HG03558 (cell line): ENCODE data around the gene PUM1.

ENCODE experiments used
- ATAC-seq: cut with Tn5 transposase; IDR thresholded peaks from one replicate; pipeline ENCODE4 v1.9.1; 2021; ENCODE audit warnings: moderate number of reproducible peaks; ENCODE audit not compliant: unreplicated experiment; ENCODE audit errors: extremely low read depth

PUM1 gene

GRCh38 chr1:31031330-31032143 lies 34.0 kb downstream of the PUM1 start:
- ATAC-seq: no peak

GRCh38 chr1:31029026-31029425 lies 36.5 kb downstream of the PUM1 start:
- ATAC-seq: no peak

GRCh38 chr1:31027693-31028526 lies 37.6 kb downstream of the PUM1 start:
- ATAC-seq: no peak

GRCh38 chr1:31022259-31022658 lies 43.3 kb downstream of the PUM1 start:
- no peak for ATAC-seq

GRCh38 chr1:31020007-31020790 lies 45.3 kb downstream of the PUM1 start:
- no peak for ATAC-seq

GRCh38 chr1:31019401-31019800 lies 46.1 kb downstream of the PUM1 start:
- ATAC-seq: no peak

GRCh38 chr1:31016868-31017267 lies 48.6 kb downstream of the PUM1 start:
- no peak for ATAC-seq

- ATAC-seq: no peak
Observed at GRCh38 chr1:31013187-31013864, 52.2 kb downstream of the PUM1 start.

GRCh38 chr1:31012210-31012924 lies 53.1 kb downstream of the PUM1 start:
- ATAC-seq: no peak

GRCh38 chr1:31011719-31012118 lies 53.8 kb downstream of the PUM1 start:
- ATAC-seq: no peak

GRCh38 chr1:31010086-31010989 lies 55.2 kb downstream of the PUM1 start:
- no peak for ATAC-seq

GRCh38 chr1:31007462-31007991 lies 58.0 kb downstream of the PUM1 start:
- ATAC-seq: no peak

GRCh38 chr1:31006747-31007146 lies 58.8 kb downstream of the PUM1 start:
- no peak for ATAC-seq

- no peak for ATAC-seq
Observed at GRCh38 chr1:31005617-31006166, 59.8 kb downstream of the PUM1 start.

GRCh38 chr1:31005198-31005597 lies 60.3 kb downstream of the PUM1 start:
- no peak for ATAC-seq

GRCh38 chr1:31004231-31004621 lies 61.3 kb downstream of the PUM1 start:
- ATAC-seq: no peak

- ATAC-seq: no peak
Observed at GRCh38 chr1:31003613-31004230, 61.8 kb downstream of the PUM1 start.

- ATAC-seq: no peak
Observed at GRCh38 chr1:31000301-31000700, 65.2 kb downstream of the PUM1 start.
